Caco-2 (cell line): ENCODE measurements around the gene SURF4. TPM values are rescaled to one million over a fixed set of nuclear protein-coding genes. Genes with fewer than 3 reads are reported as not detected.

Experiments used
- BruUV-seq: library from RNA; stranded (reverse); fragments of 400-500 nt; replicated peaks from 2 replicates; lab custom pipeline; 2021; lab: Mats Ljungman, UMichigan
- CTCF ChIA-PET: fragments of 300-600 bp; sonication (Branson Sonifier 250); formaldehyde crosslinking; loops from one replicate; lab custom pipeline; 2022; ENCODE audit warnings: antibody characterized with exemption; lab: Charles Lee
- POLR2A ChIA-PET: fragments of 300-600 bp; sonication (Branson Sonifier 250); formaldehyde crosslinking; loops from one replicate; lab custom pipeline; 2022; ENCODE audit warnings: antibody characterized with exemption; lab: Charles Lee
- DNase-seq, 2 experiments: peaks; one replicate each; pipeline versions ENCODE4 v3.0.0 to v3.0.0-alpha.2; 2020 to 2022
- H3K27me3 ChIP-seq: replicated peaks from 2 replicates; pipeline ENCODE4 v1.6.0; 2011; ENCODE audit warnings: low read length; ENCODE audit not compliant: control insufficient read depth, insufficient read depth
- H3K36me3 ChIP-seq: 2 replicates; pipeline ENCODE4 v1.5.1; 2011; ENCODE audit warnings: low read length; ENCODE audit not compliant: control insufficient read depth, insufficient read depth
- H3K4me1 ChIP-seq: fragments of 250-450 bp; sonication (Bioruptor Pico); 2 replicates; pipeline ENCODE4 v1.5.1; 2020; ENCODE audit warnings: mild to moderate bottlenecking
- H3K4me3 ChIP-seq: 2 replicates; pipeline ENCODE4 v1.5.1; 2011; ENCODE audit warnings: low read depth, mild to moderate bottlenecking, control low read depth, low read length
- H3K9me3 ChIP-seq: fragments of 250-450 bp; sonication (Bioruptor Pico); 2 replicates; pipeline ENCODE4 v1.5.1; 2020; ENCODE audit warnings: mild to moderate bottlenecking, moderate library complexity
- H3K27ac Mint-ChIP-seq: one replicate; pipeline ENCODE4 v1.8.0; 2022; ENCODE audit warnings: mixed read lengths; ENCODE audit not compliant: unreplicated experiment
- H3K27me3 Mint-ChIP-seq: one replicate; pipeline ENCODE4 v1.8.0; 2022; ENCODE audit warnings: mixed read lengths; ENCODE audit not compliant: insufficient read depth, unreplicated experiment
- H3K36me3 Mint-ChIP-seq: one replicate; pipeline ENCODE4 v1.8.0; 2022; ENCODE audit warnings: mild to moderate bottlenecking, mixed read lengths; ENCODE audit not compliant: insufficient read depth, unreplicated experiment
- H3K4me1 Mint-ChIP-seq: one replicate; pipeline ENCODE4 v1.8.0; 2022; ENCODE audit warnings: low read depth, mixed read lengths; ENCODE audit not compliant: unreplicated experiment
- H3K4me3 Mint-ChIP-seq: one replicate; pipeline ENCODE4 v1.8.0; 2022; ENCODE audit warnings: mild to moderate bottlenecking, moderate library complexity, mixed read lengths; ENCODE audit not compliant: unreplicated experiment
- H3K9me3 Mint-ChIP-seq: one replicate; pipeline ENCODE4 v1.8.0; 2022; ENCODE audit warnings: mixed read lengths; ENCODE audit not compliant: unreplicated experiment
- CTCF ChIP-seq, 2 experiments: fragments of 200-600 bp in 1 of 2; IDR thresholded peaks; 1 replicate in 1 of 2; 2 replicates in 1 of 2; pipeline versions ENCODE4 v1.5.1 to v1.8.0; 2011 to 2022; ENCODE audit warnings: antibody characterized with exemption in 1 of 2, control low read depth in 1 of 2, inconsistent platforms in 1 of 2, low read depth in 1 of 2, low read length in 1 of 2, mild to moderate bottlenecking in 1 of 2, moderate library complexity in 1 of 2; ENCODE audit not compliant: insufficient read depth in 1 of 2, severe bottlenecking in 1 of 2, unreplicated experiment in 1 of 2
- intact Hi-C: fragments of 100-400 bp; cut with micrococcal nuclease; formaldehyde crosslinking; loops from one replicate; pipeline ENCODE4 v1.10.0; 2022; ENCODE audit not compliant: unreplicated experiment
- total RNA-seq: library from RNA; stranded (reverse); gene quantifications from 2 replicates; pipeline ENCODE4 v1.2.3, GENCODE V29; 2022

SURF4 gene
- total RNA-seq, 1 experiment from 2014 or later: 239 TPM

GRCh38 chr9:133354766-133355165 lies 21.1 kb downstream of the SURF4 start:
- CTCF ChIA-PET: no interaction called here
- POLR2A ChIA-PET: no interaction called here
- Histone ChIP-seq H3K36me3 (peaks cover 13% of the 10 kb centered on the region), H3K4me1 (peaks cover 15% of the 10 kb centered on the region), H3K4me3 (no peak overlapping the region), H3K27me3 (no peaks in the 10 kb centered on the region), H3K9me3 (no peaks in the 10 kb centered on the region)
- DNase-seq: no peak
- Mint-ChIP-seq H3K9me3 (no peaks in the 10 kb centered on the region), H3K4me3 (peak overlapping the region; percentile 86), H3K27ac (no peak overlapping the region), H3K36me3 (peaks cover 94% of the 10 kb centered on the region), H3K4me1 (peaks cover 13% of the 10 kb centered on the region), H3K27me3 (no peaks in the 10 kb centered on the region)
- intact Hi-C loops: no loop called here
- no TSS peak for BruUV-seq
- TF ChIP-seq CTCF (IDR thresholded peaks at IDR 0.05; ENCODE audit: insufficient read depth in 1 of 2, low read depth in 1 of 2, low read length in 1 of 2, severe bottlenecking in 1 of 2, unreplicated experiment in 1 of 2): no peak

GRCh38 chr9:133353548-133353947 lies 22.3 kb downstream of the SURF4 start:
- no TSS peak for BruUV-seq
- intact Hi-C loops: no loop called here
- no peak overlapping the region for H3K4me3 ChIP-seq
- H3K36me3 ChIP-seq: peaks cover 16% of the 10 kb centered on the region
- no peak for DNase-seq
- ChIA-PET POLR2A (interaction anchor here (0.6 to 1.3 kb wide), 3 partner anchors 13 to 106 kb away, joined by 4 to 5 read pairs (median 4); partner anchors contain the start of genes CACFD1 and SURF6), CTCF (no interaction called here)
- Mint-ChIP-seq H3K36me3 (peaks cover 94% of the 10 kb centered on the region), H3K4me3 (no peak overlapping the region), H3K27me3 (no peaks in the 10 kb centered on the region), H3K9me3 (no peaks in the 10 kb centered on the region), H3K4me1 (peaks cover 6% of the 10 kb centered on the region), H3K27ac (no peak overlapping the region)
- H3K9me3 ChIP-seq: no peaks in the 10 kb centered on the region
- H3K27me3 ChIP-seq: no peaks in the 10 kb centered on the region
- peaks cover 19% of the 10 kb centered on the region for H3K4me1 ChIP-seq
- TF ChIP-seq CTCF (IDR thresholded peaks at IDR 0.05; ENCODE audit: insufficient read depth in 1 of 2, low read depth in 1 of 2, low read length in 1 of 2, severe bottlenecking in 1 of 2, unreplicated experiment in 1 of 2): no peak

- intact Hi-C loops: no loop called here
- DNase-seq: no peak
- H3K9me3 Mint-ChIP-seq: no peaks in the 10 kb centered on the region
- no peak overlapping the region for H3K27ac Mint-ChIP-seq
- H3K4me1 Mint-ChIP-seq: no peaks in the 10 kb centered on the region
- POLR2A ChIA-PET: interaction anchor here (0.6 to 1.3 kb wide), 3 partner anchors 14 to 107 kb away, joined by 4 to 5 read pairs (median 4); partner anchors contain the start of genes CACFD1 and SURF6
- H3K36me3 Mint-ChIP-seq: peaks cover 94% of the 10 kb centered on the region
- BruUV-seq: no TSS peak
- Histone ChIP-seq H3K4me3 (no peak overlapping the region), H3K36me3 (peaks cover 16% of the 10 kb centered on the region), H3K4me1 (peaks cover 19% of the 10 kb centered on the region), H3K27me3 (no peaks in the 10 kb centered on the region), H3K9me3 (no peaks in the 10 kb centered on the region)
- H3K27me3 Mint-ChIP-seq: no peaks in the 10 kb centered on the region
- CTCF ChIA-PET: no interaction called here
- no peak overlapping the region for H3K4me3 Mint-ChIP-seq
- no peak for TF ChIP-seq CTCF (IDR thresholded peaks at IDR 0.05; ENCODE audit: insufficient read depth in 1 of 2, low read depth in 1 of 2, low read length in 1 of 2, severe bottlenecking in 1 of 2, unreplicated experiment in 1 of 2)
Measured at GRCh38 chr9:133352635-133353340, 23.1 kb downstream of the SURF4 start.
